Panc1 (cell line): ENCODE results near the gene ZNF519. TPM values are rescaled to one million over a fixed set of nuclear protein-coding genes. Genes with fewer than 3 reads are reported as not detected.

Experiments
- ATAC-seq: fragments of 200-7000 bp; cut with Tn5 transposase; 2 replicates; pipeline ENCODE4 v1.9.1; 2020; ENCODE audit warnings: mild to moderate bottlenecking, moderate library complexity
- BruUV-seq: library from RNA; stranded (reverse); fragments of 400-500 nt; replicated peaks from 2 replicates; lab custom pipeline; 2021; lab: Mats Ljungman, UMichigan
- CTCF ChIA-PET: fragments of 300-600 bp; sonication (Branson Sonifier 250); formaldehyde crosslinking; loops from one replicate; lab custom pipeline; 2022; ENCODE audit warnings: antibody characterized with exemption; lab: Charles Lee
- POLR2A ChIA-PET: fragments of 300-600 bp; sonication (Branson Sonifier 250); formaldehyde crosslinking; loops from one replicate; lab custom pipeline; 2022; ENCODE audit warnings: antibody characterized with exemption; lab: Charles Lee
- DNase-seq: peaks from one replicate; pipeline ENCODE4 v3.0.0-alpha.2; 2010; ENCODE audit warnings: low read depth, low spot score
- H3K27ac ChIP-seq: 2 replicates; pipeline ENCODE4 v1.5.1; 2011; ENCODE audit warnings: mild to moderate bottlenecking, low read length, inconsistent platforms
- H3K27me3 ChIP-seq: fragments of 200-500 bp; sonication (Bioruptor generic); 2 replicates; pipeline ENCODE4 v1.6.0; 2014; ENCODE audit warnings: low read length, inconsistent platforms; ENCODE audit not compliant: control insufficient read depth, insufficient read depth
- H3K36me3 ChIP-seq: fragments of 200-500 bp; sonication (Bioruptor generic); 2 replicates; pipeline ENCODE4 v1.5.1; 2014; ENCODE audit warnings: inconsistent platforms, mild to moderate bottlenecking, low read length, moderate library complexity; ENCODE audit not compliant: control insufficient read depth, insufficient read depth
- H3K4me1 ChIP-seq: 2 replicates; pipeline ENCODE4 v1.5.1; 2011; ENCODE audit warnings: inconsistent platforms, mild to moderate bottlenecking, low read length, moderate library complexity; ENCODE audit not compliant: control insufficient read depth, insufficient read depth
- H3K4me3 ChIP-seq, 2 experiments: 2 replicates each; pipeline ENCODE4 v1.5.1; 2011 to 2012; ENCODE audit warnings: low read depth in 2 of 2, low read length in 2 of 2, mild to moderate bottlenecking in 2 of 2, inconsistent platforms in 1 of 2, moderate library complexity in 1 of 2
- H3K9me3 ChIP-seq: fragments of 200-500 bp; sonication (Bioruptor generic); 2 replicates; pipeline ENCODE4 v1.5.1; 2014; ENCODE audit warnings: low read depth, mild to moderate bottlenecking, inconsistent platforms, low read length, moderate library complexity; ENCODE audit not compliant: control insufficient read depth, insufficient read depth
- CTCF ChIP-seq: fragments of 450-650 bp; IDR thresholded peaks from 2 replicates; pipeline ENCODE4 v1.5.1; 2017; ENCODE audit warnings: mild to moderate bottlenecking
- POLR2AphosphoS5 ChIP-seq: IDR thresholded peaks from 2 replicates; pipeline ENCODE4 v1.6.1; 2012; ENCODE audit warnings: mild to moderate bottlenecking, low read depth, low read length, moderate library complexity
- REST ChIP-seq, 2 experiments: IDR thresholded peaks; 2 replicates each; pipeline ENCODE4 v1.6.1; 2011 to 2012; ENCODE audit warnings: low read depth in 2 of 2, control low read depth in 1 of 2, low read length in 1 of 2, mild to moderate bottlenecking in 1 of 2, moderate library complexity in 1 of 2; ENCODE audit not compliant: insufficient read depth in 1 of 2
- SIN3A ChIP-seq: IDR thresholded peaks from 2 replicates; pipeline ENCODE4 v1.6.1; 2012; ENCODE audit warnings: low read depth, mild to moderate bottlenecking, low read length, moderate library complexity, borderline replicate concordance; ENCODE audit not compliant: insufficient read depth
- TCF7L2 ChIP-seq: IDR thresholded peaks from 2 replicates; pipeline ENCODE4 v1.6.1; 2011; ENCODE audit warnings: mild to moderate bottlenecking, low read depth, low read length, inconsistent platforms
- in situ Hi-C: cut with HindIII; loops from 2 replicates; pipeline ENCODE4 v1.10.0; 2016; ENCODE audit warnings: low sequenced_read_pairs, low pct_unique_long_range_greater_than_20kb
- intact Hi-C: fragments of 100-400 bp; cut with micrococcal nuclease; formaldehyde crosslinking; loops from one replicate; pipeline ENCODE4 v1.10.0; 2022; ENCODE audit not compliant: unreplicated experiment
- total RNA-seq: library from RNA; stranded (reverse); gene quantifications from one replicate; pipeline ENCODE4 v1.2.1, GENCODE V29; 2021; ENCODE audit not compliant: unreplicated experiment

The ZNF519 gene
- total RNA-seq, 1 experiment from 2014 or later = 7.7 TPM

- no peak overlapping the region for H3K4me3 ChIP-seq
- 0 out of 2 replicates have a peak, but pooled peaks cover 3% of the 10 kb centered on the region for H3K9me3 ChIP-seq
- no peak for DNase-seq
- no peak for ATAC-seq
- no peaks in the 10 kb centered on the region; the same call in 1 of the 2 replicates for H3K36me3 ChIP-seq
- H3K4me1 ChIP-seq = no peaks in the 10 kb centered on the region
- in situ Hi-C loops (no loop called here), intact Hi-C loops (no loop called here)
- BruUV-seq = no TSS peak
- TF ChIP-seq SIN3A = no peak
- no peak for TF ChIP-seq REST (IDR thresholded peaks at IDR 0.05; ENCODE audit: insufficient read depth in 1 of 2, low read depth in 2 of 2, low read length in 1 of 2)
- no peak for TF ChIP-seq CTCF
- no peak for TF ChIP-seq TCF7L2
- no peak for TF ChIP-seq POLR2AphosphoS5
- H3K27me3 ChIP-seq = no peaks in the 10 kb centered on the region
- H3K27ac ChIP-seq = no peak overlapping the region
- POLR2A ChIA-PET = no interaction called here
- CTCF ChIA-PET = no interaction called here
Measured at GRCh38 chr18:14120926-14121325, 11.3 kb downstream of the ZNF519 start.

- ATAC-seq (no peak), DNase-seq (no peak)
- H3K4me3 ChIP-seq = no peak overlapping the region
- no TSS peak for BruUV-seq
- ChIA-PET POLR2A (no interaction called here), CTCF (no interaction called here)
- no peaks in the 10 kb centered on the region; the same call in 1 of the 2 replicates for H3K36me3 ChIP-seq
- in situ Hi-C loops = no loop called here
- intact Hi-C loops = no loop called here
- TF ChIP-seq REST (IDR thresholded peaks at IDR 0.05; ENCODE audit: insufficient read depth in 1 of 2, low read depth in 2 of 2, low read length in 1 of 2) = no peak
- TF ChIP-seq CTCF = no peak
- no peak for TF ChIP-seq TCF7L2
- no peak for TF ChIP-seq SIN3A
- no peak for TF ChIP-seq POLR2AphosphoS5
- no peak overlapping the region for H3K27ac ChIP-seq
- H3K4me1 ChIP-seq = no peaks in the 10 kb centered on the region
- H3K27me3 ChIP-seq = no peaks in the 10 kb centered on the region
- H3K9me3 ChIP-seq = 0 out of 2 replicates have a peak, but pooled peaks cover 3% of the 10 kb centered on the region
Measured at GRCh38 chr18:14117606-14118005, 14.6 kb downstream of the ZNF519 start.
